HG02884 (cell line): Measurements from ENCODE around the gene IMPA2.

Source experiments
- ATAC-seq: cut with Tn5 transposase; IDR thresholded peaks from one replicate; pipeline ENCODE4 v1.9.1; 2021; ENCODE audit warnings: mild to moderate bottlenecking, moderate library complexity; ENCODE audit not compliant: unreplicated experiment

IMPA2 gene

GRCh38 chr18:12006488-12006840, 25.2 kb downstream of the IMPA2 start:
- ATAC-seq, result no peak

- ATAC-seq, result no peak
Observed at GRCh38 chr18:12007063-12007462, 25.8 kb downstream of the IMPA2 start.

DNA sequence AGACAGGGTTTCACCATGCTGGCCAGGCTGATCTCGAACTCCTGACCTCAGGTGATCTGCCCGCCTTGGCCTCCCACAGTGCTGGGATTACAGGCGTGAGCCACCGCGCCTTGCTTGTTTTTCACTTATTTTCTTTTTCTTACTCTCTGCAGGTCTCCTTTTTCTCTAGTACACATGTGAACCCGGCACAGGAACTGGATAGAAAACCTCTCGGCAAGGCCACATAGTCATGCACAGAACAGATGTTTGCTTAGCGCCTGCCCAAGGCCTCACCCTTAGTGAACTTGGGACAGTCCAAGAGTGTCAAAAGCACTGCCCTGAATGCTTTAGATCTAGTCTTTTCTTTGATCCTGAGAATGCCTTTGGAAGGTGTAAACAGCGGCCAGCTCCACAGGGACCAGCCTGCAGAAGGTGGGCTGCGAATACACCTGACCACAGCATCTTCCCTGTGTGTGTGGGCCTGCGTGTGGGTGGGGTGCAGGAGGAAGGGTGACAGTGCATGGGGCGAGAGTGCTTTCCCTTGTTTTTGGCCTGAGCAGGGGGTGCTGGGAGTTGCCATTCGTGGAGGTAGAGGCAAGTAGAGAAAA, 27.0 kb downstream of the IMPA2 start:
- ATAC-seq, result no peak

GRCh38 chr18:12008842-12009580, 27.7 kb downstream of the IMPA2 start:
- ATAC-seq, result no peak

- ATAC-seq, result no peak
Observed at GRCh38 chr18:12009581-12010140, 28.4 kb downstream of the IMPA2 start.

- ATAC-seq, result no peak
Observed at GRCh38 chr18:12010187-12010802, 29.0 kb downstream of the IMPA2 start.

DNA sequence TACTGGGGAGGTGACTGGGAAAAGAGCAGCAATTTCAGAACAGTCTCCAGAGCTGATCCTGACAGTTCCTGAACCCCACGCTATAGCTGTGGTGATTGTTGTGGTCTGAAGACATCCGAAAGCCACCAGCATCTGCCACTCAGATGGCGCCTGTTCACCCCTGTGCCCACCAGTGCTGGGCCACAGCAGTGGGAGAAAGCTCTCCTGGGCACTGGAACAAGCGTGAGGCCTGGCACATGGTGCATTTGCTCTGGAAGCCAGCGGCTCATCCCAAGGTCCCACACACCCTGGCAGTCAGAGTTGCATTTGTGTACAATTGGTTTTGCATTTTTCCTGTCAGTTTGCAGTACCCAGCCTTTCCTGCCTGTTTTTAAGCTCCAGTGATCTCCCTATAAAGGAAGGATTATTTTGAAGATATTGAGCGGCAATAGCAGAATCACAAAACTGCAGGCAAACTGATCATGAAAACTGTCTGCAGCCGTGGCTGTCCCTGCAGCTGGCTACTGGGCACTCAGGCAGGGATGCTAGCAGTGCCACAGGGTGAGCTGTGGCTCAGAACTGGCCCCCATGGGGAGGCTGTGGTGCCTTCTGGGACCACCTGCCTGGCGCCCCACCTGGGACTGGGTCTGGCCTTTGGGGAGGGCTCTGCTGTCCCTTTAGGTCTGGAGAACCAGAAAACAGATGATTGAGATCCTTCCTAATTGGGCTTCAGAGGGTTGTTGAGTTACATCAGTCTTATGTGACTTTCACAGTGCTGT, 30.1 kb downstream of the IMPA2 start:
- ATAC-seq, result no peak

DNA sequence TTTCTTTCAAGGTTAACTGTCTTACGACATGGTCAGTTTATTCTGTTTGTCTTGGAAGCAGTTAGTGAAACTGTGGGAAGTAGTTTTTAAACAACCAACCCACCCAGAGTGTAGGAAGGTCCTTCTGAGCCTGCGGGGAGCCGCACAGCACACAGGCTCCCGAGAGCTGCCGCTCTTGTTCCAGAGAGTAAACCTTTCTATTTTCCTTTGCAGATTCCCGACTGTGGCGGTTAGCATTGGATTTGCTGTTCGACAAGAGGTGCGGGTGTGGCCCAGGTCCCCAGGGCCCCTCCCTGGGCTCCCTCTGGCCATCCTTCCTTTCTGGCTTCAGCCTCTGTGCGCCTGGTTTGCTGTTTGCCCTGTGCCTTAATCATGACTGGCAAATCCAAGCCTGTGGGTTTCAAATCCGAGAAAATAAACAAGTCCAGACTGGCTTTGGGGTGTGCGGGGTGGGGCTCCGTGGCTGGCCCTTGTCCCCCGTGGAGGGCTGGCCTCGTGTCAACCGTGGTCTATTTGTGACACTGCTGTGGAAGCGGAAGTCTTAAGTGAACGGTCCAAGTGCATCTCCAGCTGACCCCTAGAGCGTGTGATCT, 30.7 kb downstream of the IMPA2 start:
- no peak for ATAC-seq

GRCh38 chr18:12012697-12013096, 31.4 kb downstream of the IMPA2 start:
- no peak for ATAC-seq

DNA sequence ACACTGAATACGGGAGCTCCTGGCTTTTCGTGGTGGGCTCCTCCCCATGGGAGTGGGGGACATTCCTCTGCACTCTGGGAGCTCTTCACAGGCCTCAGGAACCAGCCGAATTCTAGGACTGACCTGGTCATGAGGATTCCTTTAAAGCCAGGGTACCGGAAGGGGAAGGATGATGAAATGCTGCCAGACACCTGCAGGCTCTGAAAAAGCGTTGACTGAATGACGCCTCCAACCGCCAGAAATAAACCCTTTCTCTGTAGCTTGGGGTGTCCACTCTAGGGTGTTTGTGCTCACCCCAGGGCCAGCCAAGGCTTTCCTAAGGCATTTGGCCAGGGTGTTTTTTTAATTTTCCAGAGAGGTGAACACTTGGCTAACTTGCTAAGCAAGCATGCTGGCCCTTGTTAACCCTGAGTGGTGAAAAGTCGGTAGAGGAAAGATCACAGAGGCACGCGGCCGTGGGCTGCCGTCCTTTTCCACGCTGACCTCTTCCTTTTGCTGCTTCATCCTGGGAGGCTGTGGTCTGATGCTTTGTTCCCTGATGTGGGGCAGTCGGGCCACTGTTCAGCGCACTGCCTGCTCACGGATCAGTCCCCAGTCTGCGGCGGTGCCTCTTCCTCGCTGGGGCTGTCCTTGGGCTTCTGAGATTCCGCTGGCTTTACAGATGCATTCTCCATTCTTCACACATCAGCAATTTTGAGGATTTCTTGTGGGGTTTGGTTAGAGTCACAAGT, 32.0 kb downstream of the IMPA2 start:
- no peak for ATAC-seq

DNA sequence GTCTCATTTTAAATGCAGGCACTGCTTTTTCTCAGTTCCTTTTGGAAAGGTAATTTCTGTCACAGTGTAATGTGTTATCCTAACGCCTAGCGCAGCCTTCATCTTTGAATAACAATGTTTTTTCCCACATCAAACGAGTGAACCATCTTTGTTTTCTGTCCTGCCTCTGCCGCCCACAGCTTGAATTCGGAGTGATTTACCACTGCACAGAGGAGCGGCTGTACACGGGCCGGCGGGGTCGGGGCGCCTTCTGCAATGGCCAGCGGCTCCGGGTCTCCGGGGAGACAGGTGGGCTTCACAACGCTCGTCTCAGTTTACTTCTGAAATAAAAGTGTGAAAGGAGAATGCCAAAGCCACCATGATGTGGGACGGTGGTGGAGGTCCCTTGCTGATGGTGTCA, 32.8 kb downstream of the IMPA2 start:
- ATAC-seq, result no peak

- ATAC-seq, result no peak
Observed at GRCh38 chr18:12014521-12015415, 33.5 kb downstream of the IMPA2 start.

DNA sequence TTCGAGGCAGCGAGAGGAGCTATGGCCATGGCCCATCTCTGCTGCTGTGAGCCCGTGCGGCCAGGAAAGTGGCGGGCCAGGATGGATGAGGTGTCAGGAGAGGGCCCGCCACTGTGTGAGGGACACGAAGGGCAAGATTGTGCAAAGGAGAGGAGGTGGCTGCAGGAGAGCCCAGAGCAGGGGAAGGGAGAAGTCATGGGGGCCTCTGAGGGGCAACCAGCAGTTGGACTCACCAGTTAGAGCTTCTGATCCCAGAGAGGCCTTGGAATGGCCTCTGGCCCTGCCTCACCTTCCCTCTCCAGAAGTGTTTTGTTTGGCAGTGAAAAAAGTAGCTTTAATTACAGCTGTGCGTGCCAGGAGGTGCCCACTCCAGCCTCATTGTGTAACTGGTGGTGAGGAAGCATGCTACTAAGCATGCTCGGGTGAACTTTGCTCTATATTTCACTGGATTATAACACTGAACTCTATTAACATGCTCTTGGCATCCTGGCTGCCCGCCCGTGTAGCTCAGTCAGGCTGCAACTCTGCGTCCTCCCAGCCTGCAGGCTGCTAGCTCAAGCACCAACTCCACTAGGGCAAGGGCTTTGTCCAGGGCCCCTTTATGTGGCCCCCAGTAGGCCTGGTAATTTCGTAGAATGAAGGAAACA, 34.2 kb downstream of the IMPA2 start:
- ATAC-seq, result no peak

GRCh38 chr18:12017081-12017480, 35.8 kb downstream of the IMPA2 start:
- no peak for ATAC-seq

DNA sequence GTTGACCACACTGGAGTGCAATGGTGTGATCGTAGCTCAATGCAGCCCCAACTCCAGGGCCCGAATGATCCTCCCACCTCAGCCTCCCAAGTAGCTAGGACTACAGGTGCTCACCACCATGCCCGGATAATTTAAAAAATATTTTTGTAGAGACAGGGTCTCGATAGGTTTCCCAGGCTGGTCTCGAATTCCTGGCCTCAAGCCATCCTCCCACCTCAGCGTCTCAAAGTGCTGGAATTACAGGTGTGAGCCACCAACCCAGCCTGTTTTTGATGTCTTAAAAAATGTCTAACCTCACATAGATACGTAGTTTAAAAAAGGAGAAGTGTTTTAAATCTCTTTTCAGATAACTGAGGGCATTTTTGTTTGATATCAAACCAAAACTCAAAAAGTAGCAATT, 37.6 kb downstream of the IMPA2 start:
- ATAC-seq, result no peak

- ATAC-seq, result no peak
Observed at GRCh38 chr18:12021077-12021476, 39.8 kb downstream of the IMPA2 start.

DNA sequence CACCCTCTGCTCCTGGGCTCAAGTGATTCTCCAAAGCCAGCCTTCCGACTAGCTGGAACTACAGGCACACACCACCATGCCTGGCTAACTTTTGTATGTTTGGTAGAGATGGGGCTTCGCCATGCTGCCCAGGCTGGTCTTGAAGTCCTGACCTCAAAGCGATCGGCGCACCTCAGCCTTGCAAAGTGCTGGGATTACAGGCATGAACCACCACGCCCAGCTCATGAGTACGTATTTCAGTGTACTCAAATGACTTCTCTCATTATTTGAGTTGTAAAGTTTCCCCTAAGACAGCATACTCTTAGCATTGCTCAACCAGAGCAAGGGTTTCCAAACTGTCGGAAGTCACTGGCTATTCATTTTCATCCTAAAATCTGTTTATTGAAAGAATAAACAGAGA, 40.3 kb downstream of the IMPA2 start:
- no peak for ATAC-seq

GRCh38 chr18:12023375-12023774, 42.1 kb downstream of the IMPA2 start:
- no peak for ATAC-seq

- no peak for ATAC-seq
Observed at GRCh38 chr18:12026562-12026961, 45.3 kb downstream of the IMPA2 start.
